ENCODE results near the gene USF1.
"Not testable (repeated sequence)": the region's sequence is repeated elsewhere in the genome, so short reads cannot be mapped to it uniquely, and the experiment has no call there.

The USF1 gene

GRCh38 chr1:161021970-161022353 lies 23.8 kb downstream of the USF1 start:
- DNase-seq (ENCODE audit: low read depth), result no peak
- peak overlapping the region; percentile 96 for H3K4me3 ChIP-seq (replicated peaks; ENCODE audit: low read depth, low read length)
- TF ChIP-seq CTCF (IDR thresholded peaks at IDR 0.05; ENCODE audit: low read length, missing control alignments), result no peak

DNA sequence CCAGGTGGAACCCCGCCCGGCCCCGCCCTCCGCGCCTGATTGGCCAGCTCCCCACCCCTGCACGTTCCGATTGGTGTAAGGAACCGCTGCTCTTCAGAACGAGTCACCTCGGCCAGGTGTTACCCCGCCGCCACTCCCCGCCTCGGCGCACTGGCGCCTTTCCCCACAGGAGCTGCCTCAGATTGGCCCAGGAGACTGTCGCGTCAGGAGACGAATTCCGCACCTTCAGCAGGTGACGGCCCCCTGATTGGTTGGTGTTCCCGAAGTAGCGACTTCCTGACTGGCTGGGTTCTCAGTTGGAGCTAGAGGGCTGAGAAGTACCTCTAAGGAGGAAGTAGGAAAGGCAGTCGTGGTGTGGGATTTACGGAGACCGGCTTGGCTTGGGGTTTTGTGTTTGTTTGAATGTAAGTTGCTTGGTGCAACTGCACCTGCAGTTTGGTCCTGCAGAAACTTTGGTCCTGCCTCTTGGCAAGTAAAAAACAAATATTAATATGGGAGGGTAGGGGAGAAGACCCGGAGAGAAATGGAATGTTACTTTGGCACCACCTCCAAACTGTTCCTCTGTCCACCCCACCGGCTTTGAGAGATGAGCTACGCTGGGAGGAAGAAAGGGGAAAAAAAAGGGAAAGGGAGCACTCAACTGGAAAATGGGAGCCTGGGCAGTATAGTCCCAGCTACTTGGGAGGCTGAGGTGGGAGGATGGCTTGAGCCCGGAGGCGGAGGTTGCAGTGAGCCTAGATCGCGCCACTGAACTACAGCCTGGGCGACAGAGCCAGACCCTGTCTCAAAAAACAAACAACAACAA lies 24.4 kb downstream of the USF1 start:
- no peak for TF ChIP-seq CTCF (IDR thresholded peaks at IDR 0.05; ENCODE audit: low read length, missing control alignments)
- DNase-seq (ENCODE audit: low read depth), result peak; percentile 63
- peak overlapping the region; percentile 96 for H3K4me3 ChIP-seq (replicated peaks; ENCODE audit: low read depth, low read length)

- peak; percentile 27 for TF ChIP-seq CTCF (IDR thresholded peaks at IDR 0.05; ENCODE audit: low read length, missing control alignments)
- peak; percentile 63 for DNase-seq (ENCODE audit: low read depth)
- H3K4me3 ChIP-seq (replicated peaks; ENCODE audit: low read depth, low read length), result peak within 1 kb of the TSS; percentile 96
These were observed 25.1 kb downstream of the USF1 start, which contains the start of gene F11R for GRCh38 chr1:161020509-161021164. Gene F11R, minus strand, starts transcription at chr1:161021152. Its CDS starts 79 bp downstream, at chr1:161021073.

- TF ChIP-seq CTCF (IDR thresholded peaks at IDR 0.05; ENCODE audit: low read length, missing control alignments), result no peak
- peak overlapping the region; percentile 96 for H3K4me3 ChIP-seq (replicated peaks; ENCODE audit: low read depth, low read length)
- peak; percentile 81 for DNase-seq (ENCODE audit: low read depth)
These were observed 25.9 kb downstream of the USF1 start for GRCh38 chr1:161019751-161020495.

- peak overlapping the region; percentile 96 for H3K4me3 ChIP-seq (replicated peaks; ENCODE audit: low read depth, low read length)
- not testable (repeated sequence) for DNase-seq (ENCODE audit: low read depth)
These were observed 26.6 kb downstream of the USF1 start for GRCh38 chr1:161019111-161019660.

- H3K4me3 ChIP-seq (replicated peaks; ENCODE audit: low read depth, low read length), result peak overlapping the region; percentile 19
- no peak for DNase-seq (ENCODE audit: low read depth)
- no peak for TF ChIP-seq CTCF (IDR thresholded peaks at IDR 0.05; ENCODE audit: low read length, missing control alignments)
These were observed 27.2 kb downstream of the USF1 start for GRCh38 chr1:161018631-161018930.
